DND-41 (cell line): ENCODE data around the gene IFT52.

ENCODE experiments used
- CTCF ChIP-seq: IDR thresholded peaks from 2 replicates; pipeline ENCODE4 v1.5.1; 2012; ENCODE audit warnings: borderline replicate concordance, low read length, moderate library complexity, mild to moderate bottlenecking; ENCODE audit not compliant: poor library complexity, severe bottlenecking; ENCODE audit errors: extremely low read depth
- EZH2 ChIP-seq: IDR thresholded peaks from 3 replicates; pipeline ENCODE4 v1.6.1; 2012; ENCODE audit warnings: borderline replicate concordance, low read depth, mild to moderate bottlenecking, moderate library complexity, low read length, inconsistent platforms; ENCODE audit not compliant: severe bottlenecking

DNA sequence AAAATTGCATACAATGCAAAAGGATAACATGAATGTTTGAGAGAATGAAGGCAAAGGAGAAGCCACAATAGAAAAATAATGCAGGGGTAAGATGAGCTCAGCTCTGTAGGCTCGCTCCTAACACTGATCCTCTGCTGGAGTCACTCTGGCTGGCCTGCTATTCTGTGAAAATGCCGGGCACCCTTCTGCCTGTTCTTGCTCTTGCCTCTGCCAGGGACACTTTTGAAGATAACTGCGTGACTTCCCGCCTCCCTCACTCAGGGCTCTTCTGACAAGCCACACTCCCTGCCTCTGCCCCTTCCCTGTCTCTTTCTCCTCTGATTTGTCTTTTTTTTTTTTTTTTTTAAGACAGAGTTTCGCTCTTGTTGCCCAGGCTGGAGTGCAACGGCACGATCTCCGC lies 40.9 kb downstream of the IFT52 start:
- TF ChIP-seq EZH2 (no peak), CTCF (no peak)
